ENCODE data around the gene VWA2. TPM values are rescaled to one million over a fixed set of nuclear protein-coding genes. Genes with fewer than 3 reads are reported as not detected.

Gene VWA2
- polyA plus RNA-seq, 1 donor from 2014 or later = not detected

GRCh38 chr10:114336823-114337509 lies 97.9 kb downstream of the VWA2 start:
- TF ChIP-seq MXI1 (conservative IDR thresholded peaks at IDR 0.05; ENCODE audit: poor library complexity, severe bottlenecking) (no peak), SMC3 (conservative IDR thresholded peaks at IDR 0.05; ENCODE audit: poor library complexity) (no peak), CTCF (IDR thresholded peaks at IDR 0.05; ENCODE audit: poor library complexity, severe bottlenecking) (no peak), POLR2AphosphoS5 (IDR thresholded peaks at IDR 0.05) (no peak), EZH2 (IDR thresholded peaks at IDR 0.05; ENCODE audit: borderline replicate concordance, insufficient read depth, low read length, poor library complexity, severe bottlenecking) (no peak), REST (IDR thresholded peaks at IDR 0.05; ENCODE audit: borderline replicate concordance) (no peak), TAF1 (IDR thresholded peaks at IDR 0.05; ENCODE audit: low read depth) (no peak)
- no peaks in the 10 kb centered on the region for H3K9me2 ChIP-seq (ENCODE audit: insufficient read depth, low read length)
- no peaks in the 10 kb centered on the region for H3K27me3 ChIP-seq (ENCODE audit: insufficient read depth, low read depth, low read length)
- H3K9ac ChIP-seq (ENCODE audit: low read length) = no peak overlapping the region
- H3K36me3 ChIP-seq (ENCODE audit: insufficient read depth, low read length) = no peaks in the 10 kb centered on the region
- no peaks in the 10 kb centered on the region for H3F3A ChIP-seq (ENCODE audit: insufficient read depth, low read length, poor library complexity, severe bottlenecking)
- no peaks in the 10 kb centered on the region for H4K20me1 ChIP-seq (ENCODE audit: insufficient read depth)
- H3K4me2 ChIP-seq (ENCODE audit: low read length) = no peak overlapping the region
- no peak overlapping the region for H3K27ac ChIP-seq (ENCODE audit: low read length)
- H3K79me2 ChIP-seq (replicated peaks; ENCODE audit: insufficient read depth, low read length) = no peaks in the 10 kb centered on the region
- H3K4me3 ChIP-seq (ENCODE audit: low read length) = no peak overlapping the region
- no peak overlapping the region for H2AFZ ChIP-seq (ENCODE audit: low read depth, low read length)
- H3K9me3 ChIP-seq (ENCODE audit: low read length) = no peaks in the 10 kb centered on the region

GRCh38 chr10:114337510-114338462 lies 98.7 kb downstream of the VWA2 start:
- no peak overlapping the region for H3K4me2 ChIP-seq (ENCODE audit: low read length)
- no peak overlapping the region for H3K9ac ChIP-seq (ENCODE audit: low read length)
- no peaks in the 10 kb centered on the region for H3K9me2 ChIP-seq (ENCODE audit: insufficient read depth, low read length)
- no peaks in the 10 kb centered on the region for H3F3A ChIP-seq (ENCODE audit: insufficient read depth, low read length, poor library complexity, severe bottlenecking)
- H3K27ac ChIP-seq (ENCODE audit: low read length) = no peak overlapping the region
- TF ChIP-seq EP300 (conservative IDR thresholded peaks at IDR 0.05; ENCODE audit: poor library complexity, severe bottlenecking) (no peak), EZH2 (IDR thresholded peaks at IDR 0.05; ENCODE audit: borderline replicate concordance, insufficient read depth, low read length, poor library complexity, severe bottlenecking) (no peak), CTCF (IDR thresholded peaks at IDR 0.05; ENCODE audit: poor library complexity, severe bottlenecking) (no peak), MXI1 (conservative IDR thresholded peaks at IDR 0.05; ENCODE audit: poor library complexity, severe bottlenecking) (no peak), TAF1 (IDR thresholded peaks at IDR 0.05; ENCODE audit: low read depth) (no peak), RAD21 (conservative IDR thresholded peaks at IDR 0.05) (no peak), REST (IDR thresholded peaks at IDR 0.05; ENCODE audit: borderline replicate concordance) (no peak), POLR2AphosphoS5 (IDR thresholded peaks at IDR 0.05) (no peak), SMC3 (conservative IDR thresholded peaks at IDR 0.05; ENCODE audit: poor library complexity) (no peak)
- no peaks in the 10 kb centered on the region for H3K36me3 ChIP-seq (ENCODE audit: insufficient read depth, low read length)
- no peaks in the 10 kb centered on the region for H4K20me1 ChIP-seq (ENCODE audit: insufficient read depth)
- no peaks in the 10 kb centered on the region for H3K27me3 ChIP-seq (ENCODE audit: insufficient read depth, low read depth, low read length)
- H2AFZ ChIP-seq (ENCODE audit: low read depth, low read length) = no peak overlapping the region
- no peaks in the 10 kb centered on the region for H3K9me3 ChIP-seq (ENCODE audit: low read length)
- H3K4me3 ChIP-seq (ENCODE audit: low read length) = no peak overlapping the region
- no peaks in the 10 kb centered on the region for H3K79me2 ChIP-seq (replicated peaks; ENCODE audit: insufficient read depth, low read length)

Measured in neural cell (in vitro differentiated cells).